Measurements from ENCODE around the gene ATAD3A.

ATAD3A gene

GRCh38 chr1:1535201-1536018 is 23.4 kb downstream of the ATAD3A start:
- H3F3A ChIP-seq (ENCODE audit: insufficient read depth), result no peaks in the 10 kb centered on the region; the same call in 1 of the 2 replicates
- no peak overlapping the region for H3K4me3 ChIP-seq (ENCODE audit: insufficient read depth, low read length, poor library complexity, severe bottlenecking)
- no peaks in the 10 kb centered on the region for H3K27me3 ChIP-seq (ENCODE audit: low read length)
- no peak overlapping the region for H3K27ac ChIP-seq (ENCODE audit: low read depth, low read length)
- no peak overlapping the region for H3K4me2 ChIP-seq (ENCODE audit: low read depth, low read length, poor library complexity, severe bottlenecking)
- no peak for TF ChIP-seq EZH2phosphoT487 (conservative IDR thresholded peaks at IDR 0.05; ENCODE audit: low read length)
- TF ChIP-seq CTCF (IDR thresholded peaks at IDR 0.05; ENCODE audit: insufficient read depth, low read length, poor library complexity, severe bottlenecking), result no peak
- no peaks in the 10 kb centered on the region for H3K79me2 ChIP-seq (ENCODE audit: insufficient read depth, low read length)
- H3K9me2 ChIP-seq (replicated peaks; ENCODE audit: insufficient read depth, low read length), result no peaks in the 10 kb centered on the region
- H3K9ac ChIP-seq (ENCODE audit: low read length), result no peak overlapping the region
- H3K36me3 ChIP-seq (ENCODE audit: low read length), result no peaks in the 10 kb centered on the region
- no peaks in the 10 kb centered on the region for H3K9me3 ChIP-seq (ENCODE audit: insufficient read depth, low read length)
- H2AFZ ChIP-seq (ENCODE audit: low read depth, low read length, severe bottlenecking), result no peak overlapping the region
- H4K20me1 ChIP-seq (ENCODE audit: low read depth, low read length), result no peaks in the 10 kb centered on the region; the same call in 1 of the 2 replicates

- Histone ChIP-seq H3K4me2 (ENCODE audit: low read depth, low read length, poor library complexity, severe bottlenecking) (no peak overlapping the region), H3F3A (ENCODE audit: insufficient read depth) (no peaks in the 10 kb centered on the region; the same call in 1 of the 2 replicates), H3K36me3 (ENCODE audit: low read length) (no peaks in the 10 kb centered on the region), H3K4me3 (ENCODE audit: insufficient read depth, low read length, poor library complexity, severe bottlenecking) (no peak overlapping the region), H4K20me1 (ENCODE audit: low read depth, low read length) (no peaks in the 10 kb centered on the region; the same call in 1 of the 2 replicates), H3K9ac (ENCODE audit: low read length) (no peak overlapping the region), H3K9me3 (ENCODE audit: insufficient read depth, low read length) (no peaks in the 10 kb centered on the region), H3K79me2 (ENCODE audit: insufficient read depth, low read length) (no peaks in the 10 kb centered on the region), H2AFZ (ENCODE audit: low read depth, low read length, severe bottlenecking) (no peak overlapping the region), H3K9me2 (replicated peaks; ENCODE audit: insufficient read depth, low read length) (no peaks in the 10 kb centered on the region), H3K27ac (ENCODE audit: low read depth, low read length) (no peak overlapping the region), H3K27me3 (ENCODE audit: low read length) (no peaks in the 10 kb centered on the region)
- TF ChIP-seq EZH2phosphoT487 (conservative IDR thresholded peaks at IDR 0.05; ENCODE audit: low read length), result no peak
- TF ChIP-seq CTCF (IDR thresholded peaks at IDR 0.05; ENCODE audit: insufficient read depth, low read length, poor library complexity, severe bottlenecking), result no peak
Measured at GRCh38 chr1:1536019-1536937, 24.3 kb downstream of the ATAD3A start.

GRCh38 chr1:1536938-1537546 is 25.1 kb downstream of the ATAD3A start:
- H3K79me2 ChIP-seq (ENCODE audit: insufficient read depth, low read length), result no peaks in the 10 kb centered on the region
- no peaks in the 10 kb centered on the region for H3K9me2 ChIP-seq (replicated peaks; ENCODE audit: insufficient read depth, low read length)
- H3K4me3 ChIP-seq (ENCODE audit: insufficient read depth, low read length, poor library complexity, severe bottlenecking), result no peak overlapping the region
- no peaks in the 10 kb centered on the region for H3K36me3 ChIP-seq (ENCODE audit: low read length)
- no peak overlapping the region for H3K27ac ChIP-seq (ENCODE audit: low read depth, low read length)
- no peak overlapping the region for H3K9ac ChIP-seq (ENCODE audit: low read length)
- H3F3A ChIP-seq (ENCODE audit: insufficient read depth), result no peaks in the 10 kb centered on the region; the same call in 1 of the 2 replicates
- H4K20me1 ChIP-seq (ENCODE audit: low read depth, low read length), result no peaks in the 10 kb centered on the region; the same call in 1 of the 2 replicates
- H3K9me3 ChIP-seq (ENCODE audit: insufficient read depth, low read length), result no peaks in the 10 kb centered on the region
- H3K27me3 ChIP-seq (ENCODE audit: low read length), result no peaks in the 10 kb centered on the region
- TF ChIP-seq EZH2phosphoT487 (conservative IDR thresholded peaks at IDR 0.05; ENCODE audit: low read length) (no peak), CTCF (IDR thresholded peaks at IDR 0.05; ENCODE audit: insufficient read depth, low read length, poor library complexity, severe bottlenecking) (no peak)
- no peak overlapping the region for H2AFZ ChIP-seq (ENCODE audit: low read depth, low read length, severe bottlenecking)
- no peak overlapping the region for H3K4me2 ChIP-seq (ENCODE audit: low read depth, low read length, poor library complexity, severe bottlenecking)

Measured in SU-DHL-6 (cell line).